HEK293 (cell line): ENCODE results near the gene PPFIA3.
A peak's percentile ranks its signal among the peaks of the same experiment; 100 is the strongest.

ENCODE experiments used
- GLI4 ChIP-seq: fragments of 450-650 bp; formaldehyde crosslinking; IDR thresholded peaks from 2 replicates; pipeline ENCODE4 v1.5.1; 2016; ENCODE audit warnings: missing biosample characterization, missing genetic modification characterization
- KLF1 ChIP-seq: fragments of 450-650 bp; formaldehyde crosslinking; IDR thresholded peaks from 2 replicates; pipeline ENCODE4 v1.5.1; 2016; ENCODE audit warnings: missing biosample characterization, missing genetic modification characterization
- PATZ1 ChIP-seq: fragments of 450-650 bp; formaldehyde crosslinking; IDR thresholded peaks from 2 replicates; pipeline ENCODE4 v1.5.1; 2016; ENCODE audit warnings: missing biosample characterization, missing genetic modification characterization
- RBAK ChIP-seq: fragments of 450-650 bp; formaldehyde crosslinking; IDR thresholded peaks from 2 replicates; pipeline ENCODE4 v1.5.1; 2016; ENCODE audit warnings: missing biosample characterization, missing genetic modification characterization
- SP3 ChIP-seq: fragments of 450-650 bp; formaldehyde crosslinking; IDR thresholded peaks from 2 replicates; pipeline ENCODE4 v1.5.1; 2016; ENCODE audit warnings: missing biosample characterization, missing genetic modification characterization
- TRIM28 ChIP-seq: IDR thresholded peaks from 2 replicates; pipeline ENCODE4 v1.6.1; 2011; ENCODE audit warnings: low read length, control low read depth, borderline replicate concordance
- ZBTB20 ChIP-seq: fragments of 450-650 bp; formaldehyde crosslinking; IDR thresholded peaks from 2 replicates; pipeline ENCODE4 v1.5.1; 2016; ENCODE audit warnings: missing biosample characterization, missing genetic modification characterization
- ZBTB26 ChIP-seq: fragments of 450-650 bp; formaldehyde crosslinking; optimal IDR thresholded peaks from 2 replicates; pipeline ENCODE3; 2016; ENCODE audit warnings: missing biosample characterization, mild to moderate bottlenecking, missing genetic modification characterization
- ZNF112 ChIP-seq: fragments of 450-650 bp; formaldehyde crosslinking; IDR thresholded peaks from 2 replicates; pipeline ENCODE4 v1.5.0; 2017; ENCODE audit warnings: missing biosample characterization, missing genetic modification characterization
- ZNF16 ChIP-seq: fragments of 450-650 bp; formaldehyde crosslinking; IDR thresholded peaks from 2 replicates; pipeline ENCODE4 v1.5.1; 2016; ENCODE audit warnings: low read depth, missing biosample characterization, missing genetic modification characterization
- ZNF174 ChIP-seq: fragments of 450-650 bp; formaldehyde crosslinking; IDR thresholded peaks from 2 replicates; pipeline ENCODE4 v1.5.0; 2017; ENCODE audit warnings: missing biosample characterization, mild to moderate bottlenecking, missing genetic modification characterization
- ZNF274 ChIP-seq, 2 experiments: fragments of 200-500 bp in 1 of 2; fragments of 450-650 bp in 1 of 2; sonication (Bioruptor generic) in 1 of 2; formaldehyde crosslinking in 1 of 2; IDR thresholded peaks; 2 replicates each; pipeline versions ENCODE4 v1.5.1 to v1.6.1; 2014 to 2016; ENCODE audit warnings: borderline replicate concordance in 1 of 2, inconsistent platforms in 1 of 2, low read length in 1 of 2, missing biosample characterization in 1 of 2, missing genetic modification characterization in 1 of 2
- ZNF302 ChIP-seq: fragments of 450-650 bp; formaldehyde crosslinking; IDR thresholded peaks from 2 replicates; pipeline ENCODE4 v1.5.1; 2016; ENCODE audit warnings: missing biosample characterization, missing genetic modification characterization, low read depth
- ZNF391 ChIP-seq: fragments of 450-650 bp; formaldehyde crosslinking; IDR thresholded peaks from 2 replicates; pipeline ENCODE4 v1.5.1; 2016; ENCODE audit warnings: low read depth, missing biosample characterization, missing genetic modification characterization, borderline replicate concordance
- ZNF501 ChIP-seq: fragments of 450-650 bp; formaldehyde crosslinking; IDR thresholded peaks from 2 replicates; pipeline ENCODE4 v1.5.1; 2016; ENCODE audit warnings: missing biosample characterization, missing genetic modification characterization
- ZNF610 ChIP-seq: fragments of 450-650 bp; formaldehyde crosslinking; IDR thresholded peaks from 2 replicates; pipeline ENCODE4 v1.5.1; 2016; ENCODE audit warnings: missing biosample characterization, missing genetic modification characterization, borderline replicate concordance
- ZNF621 ChIP-seq: fragments of 450-650 bp; formaldehyde crosslinking; IDR thresholded peaks from 2 replicates; pipeline ENCODE4 v1.5.1; 2017; ENCODE audit warnings: missing biosample characterization, missing genetic modification characterization
- ZNF677 ChIP-seq: fragments of 450-650 bp; IDR thresholded peaks from 2 replicates; pipeline ENCODE4 v1.5.0; 2018; ENCODE audit warnings: missing biosample characterization, mild to moderate bottlenecking, missing genetic modification characterization, moderate library complexity
- ZNF692 ChIP-seq: fragments of 450-650 bp; formaldehyde crosslinking; IDR thresholded peaks from 2 replicates; pipeline ENCODE4 v1.5.1; 2016; ENCODE audit warnings: missing biosample characterization, missing genetic modification characterization
- ZSCAN5A ChIP-seq: fragments of 450-650 bp; formaldehyde crosslinking; IDR thresholded peaks from 2 replicates; pipeline ENCODE4 v1.5.1; 2016; ENCODE audit warnings: missing biosample characterization, missing genetic modification characterization
- TF ChIP-seq, protein P1 (sequence below): fragments of 450-650 bp; formaldehyde crosslinking; IDR thresholded peaks from 2 replicates; pipeline ENCODE4 v1.5.1; 2016; ENCODE audit warnings: missing biosample characterization, missing genetic modification characterization
- TF ChIP-seq, protein P2 (sequence below): fragments of 450-650 bp; formaldehyde crosslinking; IDR thresholded peaks from 2 replicates; pipeline ENCODE4 v1.5.1; 2017; ENCODE audit warnings: missing biosample characterization, missing genetic modification characterization
- TF ChIP-seq, protein P3 (sequence below): fragments of 450-650 bp; formaldehyde crosslinking; IDR thresholded peaks from 2 replicates; pipeline ENCODE4 v1.5.1; 2016; ENCODE audit warnings: missing biosample characterization, missing genetic modification characterization

Gene PPFIA3

GRCh38 chr19:49127674-49128544 lies 8.6 kb downstream of the PPFIA3 start (continued):
- peak; percentile 33 for TF ChIP-seq KLF1 (tag by site-specific recombination)
- TF ChIP-seq, protein P1, sequence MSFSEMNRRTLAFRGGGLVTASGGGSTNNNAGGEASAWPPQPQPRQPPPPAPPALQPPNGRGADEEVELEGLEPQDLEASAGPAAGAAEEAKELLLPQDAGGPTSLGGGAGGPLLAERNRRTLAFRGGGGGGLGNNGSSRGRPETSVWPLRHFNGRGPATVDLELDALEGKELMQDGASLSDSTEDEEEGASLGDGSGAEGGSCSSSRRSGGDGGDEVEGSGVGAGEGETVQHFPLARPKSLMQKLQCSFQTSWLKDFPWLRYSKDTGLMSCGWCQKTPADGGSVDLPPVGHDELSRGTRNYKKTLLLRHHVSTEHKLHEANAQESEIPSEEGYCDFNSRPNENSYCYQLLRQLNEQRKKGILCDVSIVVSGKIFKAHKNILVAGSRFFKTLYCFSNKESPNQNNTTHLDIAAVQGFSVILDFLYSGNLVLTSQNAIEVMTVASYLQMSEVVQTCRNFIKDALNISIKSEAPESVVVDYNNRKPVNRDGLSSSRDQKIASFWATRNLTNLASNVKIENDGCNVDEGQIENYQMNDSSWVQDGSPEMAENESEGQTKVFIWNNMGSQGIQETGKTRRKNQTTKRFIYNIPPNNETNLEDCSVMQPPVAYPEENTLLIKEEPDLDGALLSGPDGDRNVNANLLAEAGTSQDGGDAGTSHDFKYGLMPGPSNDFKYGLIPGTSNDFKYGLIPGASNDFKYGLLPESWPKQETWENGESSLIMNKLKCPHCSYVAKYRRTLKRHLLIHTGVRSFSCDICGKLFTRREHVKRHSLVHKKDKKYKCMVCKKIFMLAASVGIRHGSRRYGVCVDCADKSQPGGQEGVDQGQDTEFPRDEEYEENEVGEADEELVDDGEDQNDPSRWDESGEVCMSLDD (tag by site-specific recombination): no peak
- TF ChIP-seq ZNF677: no peak
- TF ChIP-seq GLI4 (tag by site-specific recombination): no peak
- TF ChIP-seq ZNF16: no peak
- peak; percentile 61; the same call in 1 of the 2 replicates for TF ChIP-seq ZNF610 (tag by site-specific recombination)
- TF ChIP-seq, protein P2, sequence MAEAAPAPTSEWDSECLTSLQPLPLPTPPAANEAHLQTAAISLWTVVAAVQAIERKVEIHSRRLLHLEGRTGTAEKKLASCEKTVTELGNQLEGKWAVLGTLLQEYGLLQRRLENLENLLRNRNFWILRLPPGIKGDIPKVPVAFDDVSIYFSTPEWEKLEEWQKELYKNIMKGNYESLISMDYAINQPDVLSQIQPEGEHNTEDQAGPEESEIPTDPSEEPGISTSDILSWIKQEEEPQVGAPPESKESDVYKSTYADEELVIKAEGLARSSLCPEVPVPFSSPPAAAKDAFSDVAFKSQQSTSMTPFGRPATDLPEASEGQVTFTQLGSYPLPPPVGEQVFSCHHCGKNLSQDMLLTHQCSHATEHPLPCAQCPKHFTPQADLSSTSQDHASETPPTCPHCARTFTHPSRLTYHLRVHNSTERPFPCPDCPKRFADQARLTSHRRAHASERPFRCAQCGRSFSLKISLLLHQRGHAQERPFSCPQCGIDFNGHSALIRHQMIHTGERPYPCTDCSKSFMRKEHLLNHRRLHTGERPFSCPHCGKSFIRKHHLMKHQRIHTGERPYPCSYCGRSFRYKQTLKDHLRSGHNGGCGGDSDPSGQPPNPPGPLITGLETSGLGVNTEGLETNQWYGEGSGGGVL (tag by site-specific recombination): no peak
- TF ChIP-seq SP3 (tag by site-specific recombination): peak; percentile 96
- peak; percentile 63 for TF ChIP-seq PATZ1
- no peak for TF ChIP-seq ZNF112
- no peak for TF ChIP-seq ZNF274 (IDR thresholded peaks at IDR 0.05; ENCODE audit: low read length)
- TF ChIP-seq ZNF274 (tag by site-specific recombination; IDR thresholded peaks at IDR 0.05; ENCODE audit: borderline replicate concordance): no peak
- TF ChIP-seq ZNF501 (tag by site-specific recombination): peak; percentile 22; the same call in 1 of the 2 replicates
- TF ChIP-seq, protein P3, sequence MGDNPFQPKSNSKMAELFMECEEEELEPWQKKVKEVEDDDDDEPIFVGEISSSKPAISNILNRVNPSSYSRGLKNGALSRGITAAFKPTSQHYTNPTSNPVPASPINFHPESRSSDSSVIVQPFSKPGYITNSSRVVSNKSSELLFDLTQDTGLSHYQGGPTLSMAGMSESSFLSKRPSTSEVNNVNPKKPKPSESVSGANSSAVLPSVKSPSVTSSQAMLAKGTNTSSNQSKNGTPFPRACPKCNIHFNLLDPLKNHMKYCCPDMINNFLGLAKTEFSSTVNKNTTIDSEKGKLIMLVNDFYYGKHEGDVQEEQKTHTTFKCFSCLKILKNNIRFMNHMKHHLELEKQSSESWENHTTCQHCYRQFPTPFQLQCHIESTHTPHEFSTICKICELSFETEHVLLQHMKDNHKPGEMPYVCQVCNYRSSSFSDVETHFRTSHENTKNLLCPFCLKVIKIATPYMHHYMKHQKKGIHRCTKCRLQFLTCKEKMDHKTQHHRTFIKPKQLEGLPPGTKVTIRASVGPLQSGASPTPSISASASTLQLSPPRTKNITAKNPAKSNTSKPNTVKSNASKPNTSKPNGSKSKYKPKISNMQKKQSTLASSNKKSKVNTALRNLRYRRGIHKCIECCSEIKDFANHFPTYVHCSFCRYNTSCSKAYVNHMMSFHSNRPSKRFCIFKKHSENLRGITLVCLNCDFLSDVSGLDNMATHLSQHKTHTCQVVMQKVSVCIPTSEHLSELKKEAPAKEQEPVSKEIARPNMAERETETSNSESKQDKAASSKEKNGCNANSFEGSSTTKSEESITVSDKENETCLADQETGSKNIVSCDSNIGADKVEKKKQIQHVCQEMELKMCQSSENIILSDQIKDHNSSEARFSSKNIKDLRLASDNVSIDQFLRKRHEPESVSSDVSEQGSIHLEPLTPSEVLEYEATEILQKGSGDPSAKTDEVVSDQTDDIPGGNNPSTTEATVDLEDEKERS (tag by site-specific recombination): no peak
- TF ChIP-seq ZNF621: no peak
- TF ChIP-seq ZNF302: no peak
- TF ChIP-seq ZNF391 (tag by site-specific recombination): no peak
- no peak for TF ChIP-seq RBAK (tag by site-specific recombination)
- TF ChIP-seq ZBTB26 (tag by site-specific recombination): peak; percentile 85
- no peak for TF ChIP-seq ZSCAN5A (tag by site-specific recombination)
- TF ChIP-seq ZNF174 (tag by site-specific recombination): no peak
- peak; percentile 58; the same call in 1 of the 2 replicates for TF ChIP-seq ZBTB20 (tag by site-specific recombination)
- TF ChIP-seq ZNF692 (tag by site-specific recombination): peak; percentile 90
- no peak for TF ChIP-seq TRIM28
